HG03378 (cell line): ENCODE results near the gene SEMA6D.

Experiments used
- ATAC-seq: cut with Tn5 transposase; IDR thresholded peaks from one replicate; pipeline ENCODE4 v1.9.1; 2021; ENCODE audit warnings: mild to moderate bottlenecking, moderate library complexity; ENCODE audit not compliant: unreplicated experiment

The SEMA6D gene

DNA sequence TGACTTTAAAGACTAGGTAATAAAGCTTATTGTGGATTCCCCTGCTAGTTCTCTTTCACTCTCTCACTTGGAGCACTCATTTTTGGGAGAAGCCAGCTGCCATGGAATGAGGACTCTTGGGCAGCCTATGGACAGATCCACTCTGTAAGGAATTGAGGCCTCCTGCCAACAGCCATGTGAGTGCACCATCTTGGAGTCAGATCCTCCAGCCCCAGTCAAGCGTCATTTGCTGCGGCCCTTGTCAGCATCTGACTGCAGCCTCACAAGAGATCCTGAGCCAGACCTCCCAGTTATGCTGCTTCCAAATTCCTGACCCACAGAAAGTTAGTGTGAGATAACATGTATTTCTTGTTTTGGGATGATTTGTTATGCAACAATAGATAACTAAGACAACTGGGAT is 101.9 kb downstream of the SEMA6D start:
- no peak for ATAC-seq

DNA sequence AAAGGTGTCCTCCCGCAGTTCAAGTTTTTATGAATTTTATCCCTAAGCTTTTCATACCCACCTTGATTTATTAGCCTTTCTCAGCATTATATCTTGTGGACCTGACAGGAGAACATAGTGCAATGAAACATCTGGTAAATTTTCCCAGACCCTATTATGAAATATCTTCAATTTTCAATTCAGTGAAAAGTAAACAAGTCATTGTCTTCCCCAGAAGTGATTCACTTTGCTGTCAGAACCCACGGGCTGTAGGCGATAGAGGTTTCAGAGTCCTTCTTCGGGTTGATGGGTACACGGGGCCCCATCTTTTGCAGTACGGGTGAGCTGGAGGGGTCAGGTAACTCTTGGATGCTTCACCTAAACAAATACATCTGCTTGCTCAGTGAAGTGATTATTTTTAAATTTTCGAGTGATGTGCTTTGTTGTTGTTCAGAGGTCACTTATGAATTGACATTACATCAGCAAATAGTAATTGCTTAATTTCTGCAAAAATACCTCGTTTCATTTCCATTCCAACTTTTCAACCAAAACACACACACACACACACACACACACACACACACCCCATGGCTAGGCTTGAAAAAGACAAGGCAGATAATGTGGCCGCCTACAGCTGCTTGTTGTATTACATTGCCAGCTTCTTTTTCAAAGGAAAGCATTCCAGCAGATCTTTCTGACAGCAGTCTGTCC is 102.9 kb downstream of the SEMA6D start:
- ATAC-seq, result no peak

DNA sequence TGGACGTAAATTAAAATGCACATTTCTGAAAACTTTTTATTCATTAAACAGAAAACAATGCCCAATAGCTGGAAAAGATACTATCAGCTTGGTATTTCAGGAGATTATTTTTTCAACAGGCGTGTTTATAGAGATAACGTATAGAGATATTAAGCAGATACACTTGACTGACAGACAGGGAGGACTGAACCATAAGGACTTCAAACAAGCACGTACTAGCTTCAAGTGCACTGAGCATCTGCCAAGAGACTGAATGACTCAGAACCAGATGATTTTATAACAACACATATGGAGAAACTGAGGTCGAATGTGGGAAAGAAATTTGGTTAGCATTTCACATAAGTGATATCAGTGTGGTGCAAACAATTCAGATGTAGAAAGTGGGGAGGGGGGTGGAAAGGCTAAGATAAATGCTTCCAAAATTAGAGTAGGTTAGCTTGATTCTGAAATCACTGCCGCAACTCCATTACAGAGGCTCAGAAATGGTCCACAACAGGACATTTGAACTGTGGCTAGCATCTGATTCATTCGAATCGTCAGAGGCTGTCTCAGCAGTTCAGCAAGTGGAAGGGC is 103.5 kb downstream of the SEMA6D start:
- ATAC-seq, result no peak

DNA sequence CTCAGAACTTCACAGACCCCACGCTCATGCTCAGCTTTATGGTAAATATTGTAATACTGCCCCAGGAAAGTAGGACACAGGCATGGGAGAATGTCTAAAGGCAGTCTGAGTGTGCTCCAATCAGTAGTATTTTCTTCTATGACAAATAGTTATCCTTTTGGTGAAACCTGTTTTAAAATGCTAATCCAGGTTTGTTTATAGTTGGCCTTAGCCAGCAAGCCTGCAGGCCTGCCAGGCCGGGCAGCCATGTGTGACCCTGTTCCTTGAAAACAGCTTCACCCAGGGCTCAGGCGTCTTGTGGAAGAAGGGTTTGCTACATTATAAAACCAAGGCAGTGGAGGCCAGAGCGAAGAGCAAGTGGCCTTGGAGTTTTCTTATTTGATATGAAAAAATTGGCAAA is 104.7 kb downstream of the SEMA6D start:
- ATAC-seq, result no peak
